Measurements from ENCODE around the gene MPC2. TPM values are rescaled to one million over a fixed set of nuclear protein-coding genes. Genes with fewer than 3 reads are reported as not detected.

Gene MPC2
- total RNA-seq, 2 donors from 2014 or later = 19.4 to 21.5 TPM

- intact Hi-C loops (cut with DNase I) = no loop called here
- 77 to 81% methylated on average over 2 of the region's 2 CpGs for WGBS, 2 donors
Observed at GRCh38 chr1:167924543-167925231, 12.2 kb downstream of the MPC2 start.

GRCh38 chr1:167924102-167924501 lies 12.8 kb downstream of the MPC2 start:
- H3K4me3 ChIP-seq = no peak overlapping the region
- ATAC-seq (no peak), DNase-seq (no peak)
- peaks cover 50% of the 10 kb centered on the region for H3K4me1 ChIP-seq
- no peaks in the 10 kb centered on the region for H3K36me3 ChIP-seq (replicated peaks in 1 of 2; ENCODE audit: insufficient read depth in 1 of 2, low read depth in 2 of 2)
- peak overlapping the region in 1 of 4 donors; percentile 15 for H3K27ac ChIP-seq
- H3K9me3 ChIP-seq = no peaks in the 10 kb centered on the region
- intact Hi-C loops (cut with DNase I) = no loop called here
- no peaks in the 10 kb centered on the region for H3K27me3 ChIP-seq
- 62 to 63% methylated on average over 2 of the region's 2 CpGs for WGBS, 2 donors
- TF ChIP-seq POLR2A (IDR thresholded peaks at IDR 0.05) (no peak), CTCF (IDR thresholded peaks at IDR 0.05) (no peak)

More at GRCh38 chr1:167924543-167925231, 12.2 kb downstream of the MPC2 start:
- Histone ChIP-seq H3K9me3 (no peaks in the 10 kb centered on the region), H3K4me3 (no peak overlapping the region), H3K4me1 (peaks cover 52% of the 10 kb centered on the region), H3K27me3 (no peaks in the 10 kb centered on the region), H3K27ac (peak overlapping the region in 1 of 4 donors; percentile 15), H3K36me3 (replicated peaks in 1 of 2; ENCODE audit: insufficient read depth in 1 of 2, low read depth in 2 of 2) (no peaks in the 10 kb centered on the region)
- DNase-seq (no peak), ATAC-seq (no peak)
- TF ChIP-seq CTCF (IDR thresholded peaks at IDR 0.05) = no peak
- TF ChIP-seq POLR2A (IDR thresholded peaks at IDR 0.05) = no peak

- 82 to 86% methylated on average over 3 of the region's 3 CpGs for WGBS, 2 donors
- intact Hi-C loops (cut with DNase I) = no loop called here
- Histone ChIP-seq H3K27ac (peak overlapping the region in 1 of 4 donors; percentile 15), H3K27me3 (no peaks in the 10 kb centered on the region), H3K36me3 (replicated peaks in 1 of 2; ENCODE audit: insufficient read depth in 1 of 2, low read depth in 2 of 2) (no peaks in the 10 kb centered on the region), H3K9me3 (no peaks in the 10 kb centered on the region), H3K4me1 (peaks cover 44% of the 10 kb centered on the region), H3K4me3 (no peak overlapping the region)
- ATAC-seq (no peak), DNase-seq (no peak)
- TF ChIP-seq CTCF (IDR thresholded peaks at IDR 0.05) = no peak
- TF ChIP-seq POLR2A (IDR thresholded peaks at IDR 0.05) = no peak
Observed at GRCh38 chr1:167923324-167924056, 13.4 kb downstream of the MPC2 start.

GRCh38 chr1:167922611-167923074 lies 14.2 kb downstream of the MPC2 start:
- Histone ChIP-seq H3K27ac (no peak overlapping the region), H3K4me3 (no peak overlapping the region), H3K9me3 (no peaks in the 10 kb centered on the region), H3K4me1 (peaks cover 41% of the 10 kb centered on the region), H3K36me3 (replicated peaks in 1 of 2; ENCODE audit: insufficient read depth in 1 of 2, low read depth in 2 of 2) (no peaks in the 10 kb centered on the region), H3K27me3 (no peaks in the 10 kb centered on the region)
- WGBS, 2 donors = 13 to 18% methylated on average over 1 of the region's 1 CpG
- DNase-seq (no peak), ATAC-seq (no peak)
- intact Hi-C loops (cut with DNase I) = no loop called here
- no peak for TF ChIP-seq CTCF (IDR thresholded peaks at IDR 0.05)
- TF ChIP-seq POLR2A (IDR thresholded peaks at IDR 0.05) = no peak

Measured in body of pancreas (tissue), 4 donors.